ENCODE data around the gene LRPPRC. TPM values are rescaled to one million over a fixed set of nuclear protein-coding genes. Genes with fewer than 3 reads are reported as not detected.

The LRPPRC gene
- total and polyA plus RNA-seq, 4 donors: 10.3 to 51.4 (median 32.3) TPM

DNA sequence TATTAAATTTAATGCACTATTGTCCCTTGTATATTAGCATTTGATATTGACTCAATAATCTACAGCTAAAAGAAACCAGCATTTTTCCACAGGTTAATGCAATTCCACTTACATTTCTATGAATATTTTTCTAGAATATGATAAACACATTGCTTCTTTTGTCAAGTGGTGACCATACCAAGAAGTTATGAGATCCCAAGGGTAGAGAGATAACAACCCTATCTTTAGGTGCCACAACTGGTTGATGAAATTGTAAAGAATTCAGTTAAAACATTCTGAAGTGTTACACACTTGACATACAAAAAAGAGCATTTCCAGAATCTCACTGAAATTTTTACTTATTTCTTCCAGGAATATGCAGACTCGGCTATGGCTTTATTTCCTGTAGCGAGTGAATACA is 101.0 kb downstream of the LRPPRC start:
- no peak for ATAC-seq (ENCODE audit: low FRiP score)

DNA sequence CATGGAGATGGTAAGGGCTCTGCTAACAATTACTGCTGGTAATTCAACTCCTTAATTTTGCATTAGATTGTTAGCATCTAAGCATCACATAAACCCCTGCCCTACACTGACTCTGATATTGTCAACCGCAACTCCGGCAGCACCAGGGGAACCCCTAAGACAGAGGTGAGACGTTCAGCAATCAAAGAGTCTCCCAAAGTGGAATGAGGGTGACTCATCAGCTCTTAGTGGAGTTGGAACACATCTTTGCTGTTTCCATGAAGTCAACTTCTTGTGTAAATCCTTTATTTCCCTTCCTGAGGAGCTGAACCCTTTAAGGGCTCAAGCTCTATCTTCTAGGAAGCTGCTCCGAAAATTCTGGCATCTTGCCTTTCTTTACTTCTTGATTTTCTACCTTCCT is 104.9 kb downstream of the LRPPRC start:
- Histone ChIP-seq H3K27ac (ENCODE audit: low read depth in 1 of 2, low read length in 2 of 2) (no peak overlapping the region), H3K4me3 (ENCODE audit: low read length in 2 of 2) (no peak overlapping the region), H3K9me3 (ENCODE audit: control insufficient read depth, low read length) (no peaks in the 10 kb centered on the region), H3K4me1 (ENCODE audit: control insufficient read depth in 1 of 2, insufficient read depth in 2 of 2, low read length in 2 of 2) (no peaks in the 10 kb centered on the region), H3K27me3 (ENCODE audit: control insufficient read depth in 1 of 2, insufficient read depth in 2 of 2, low read length in 1 of 2) (no peaks in the 10 kb centered on the region), H3K36me3 (ENCODE audit: control insufficient read depth in 1 of 2, insufficient read depth in 2 of 2, low read length in 1 of 2) (peaks cover 10 to 16% of the 10 kb centered on the region in 2 donors)
- DNase-seq: no peak
- intact Hi-C loops (cut with DNase I): loop anchor here in 1 of 2 donors (10.0 kb wide), 1 partner anchor 276 kb away; no protein-coding TSS in a partner anchor
- 76 to 77% methylated on average over 4 of the region's 4 CpGs for WGBS, 2 donors
- ATAC-seq (ENCODE audit: low FRiP score): peak; percentile 54

More for the DNA sequence above, 101.0 kb downstream of the LRPPRC start:
- no peaks in the 10 kb centered on the region for H3K4me1 ChIP-seq (ENCODE audit: control insufficient read depth in 1 of 2, insufficient read depth in 2 of 2, low read length in 2 of 2)
- intact Hi-C loops (cut with DNase I): loop anchor here in 1 of 2 donors (10.0 kb wide), 1 partner anchor 280 kb away; no protein-coding TSS in a partner anchor
- WGBS, 2 donors: 93 to 94% methylated on average over 2 of the region's 2 CpGs
- H3K9me3 ChIP-seq (ENCODE audit: control insufficient read depth, low read length): no peaks in the 10 kb centered on the region
- no peaks in the 10 kb centered on the region for H3K27me3 ChIP-seq (ENCODE audit: control insufficient read depth in 1 of 2, insufficient read depth in 2 of 2, low read length in 1 of 2)
- H3K4me3 ChIP-seq (ENCODE audit: low read length in 2 of 2): no peak overlapping the region
- DNase-seq: no peak
- H3K36me3 ChIP-seq (ENCODE audit: control insufficient read depth in 1 of 2, insufficient read depth in 2 of 2, low read length in 1 of 2): peaks cover 7 to 16% of the 10 kb centered on the region in 2 donors
- no peak overlapping the region for H3K27ac ChIP-seq (ENCODE audit: low read depth in 1 of 2, low read length in 2 of 2)

DNA sequence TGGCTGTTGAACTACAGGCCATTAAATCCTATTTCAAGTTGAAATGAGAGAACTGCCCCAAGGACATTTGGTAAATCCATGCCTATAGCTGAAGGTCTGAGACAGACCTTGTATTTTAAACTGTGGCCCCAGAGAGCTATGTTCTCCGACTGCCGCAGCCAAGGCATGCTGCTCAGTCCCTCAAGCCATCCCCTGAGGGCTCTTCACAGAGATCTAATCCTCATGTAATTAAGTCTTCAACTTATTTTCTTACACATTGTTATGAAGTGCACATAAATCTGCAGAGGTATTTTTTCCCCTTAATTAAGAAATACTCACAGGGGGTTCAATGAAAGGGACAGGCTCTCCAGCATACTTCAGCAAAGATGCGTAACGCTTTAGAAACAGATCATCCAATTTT is 106.4 kb downstream of the LRPPRC start:
- DNase-seq (no peak), ATAC-seq (ENCODE audit: low FRiP score) (no peak)
- whole genome bisulfite sequencing, 2 donors: 96 to 99% methylated on average over 4 of the region's 4 CpGs
- Histone ChIP-seq H3K4me3 (ENCODE audit: low read length in 2 of 2) (no peak overlapping the region), H3K36me3 (ENCODE audit: control insufficient read depth in 1 of 2, insufficient read depth in 2 of 2, low read length in 1 of 2) (peaks cover 10 to 16% of the 10 kb centered on the region in 2 donors), H3K27me3 (ENCODE audit: control insufficient read depth in 1 of 2, insufficient read depth in 2 of 2, low read length in 1 of 2) (no peaks in the 10 kb centered on the region), H3K9me3 (ENCODE audit: control insufficient read depth, low read length) (no peaks in the 10 kb centered on the region), H3K4me1 (ENCODE audit: control insufficient read depth in 1 of 2, insufficient read depth in 2 of 2, low read length in 2 of 2) (no peaks in the 10 kb centered on the region), H3K27ac (ENCODE audit: low read depth in 1 of 2, low read length in 2 of 2) (no peak overlapping the region)
- intact Hi-C loops (cut with DNase I): no loop called here

DNA sequence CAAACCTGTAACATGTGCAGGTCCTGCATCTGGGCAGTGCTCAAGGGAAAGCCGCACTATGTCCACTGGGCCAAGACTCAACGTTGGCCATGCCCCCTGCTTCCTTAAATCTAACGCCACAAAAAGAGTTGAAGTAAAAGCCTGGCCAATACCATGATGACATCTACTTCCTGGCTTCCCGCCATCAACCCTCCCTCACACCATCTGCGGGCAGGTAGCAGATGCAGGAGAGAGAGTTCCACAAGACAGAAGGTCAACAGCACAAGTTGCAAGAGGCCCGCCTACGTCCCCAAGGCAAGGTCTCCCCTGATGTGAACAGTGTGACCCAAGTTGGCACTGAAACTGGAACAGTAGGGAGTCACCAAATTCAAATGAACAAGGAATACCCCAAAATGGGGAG is 108.6 kb downstream of the LRPPRC start:
- H3K27ac ChIP-seq (ENCODE audit: low read depth in 1 of 2, low read length in 2 of 2): no peak overlapping the region
- WGBS, 2 donors: 88 to 90% methylated on average over 7 of the region's 7 CpGs
- no peak for DNase-seq
- ATAC-seq (ENCODE audit: low FRiP score): no peak
- no peaks in the 10 kb centered on the region for H3K9me3 ChIP-seq (ENCODE audit: control insufficient read depth, low read length)
- no peaks in the 10 kb centered on the region for H3K4me1 ChIP-seq (ENCODE audit: control insufficient read depth in 1 of 2, insufficient read depth in 2 of 2, low read length in 2 of 2)
- no peaks in the 10 kb centered on the region for H3K27me3 ChIP-seq (ENCODE audit: control insufficient read depth in 1 of 2, insufficient read depth in 2 of 2, low read length in 1 of 2)
- no peak overlapping the region for H3K4me3 ChIP-seq (ENCODE audit: low read length in 2 of 2)
- peaks cover 8 to 12% of the 10 kb centered on the region in 2 donors for H3K36me3 ChIP-seq (ENCODE audit: control insufficient read depth in 1 of 2, insufficient read depth in 2 of 2, low read length in 1 of 2)
- intact Hi-C loops (cut with DNase I): no loop called here

DNA sequence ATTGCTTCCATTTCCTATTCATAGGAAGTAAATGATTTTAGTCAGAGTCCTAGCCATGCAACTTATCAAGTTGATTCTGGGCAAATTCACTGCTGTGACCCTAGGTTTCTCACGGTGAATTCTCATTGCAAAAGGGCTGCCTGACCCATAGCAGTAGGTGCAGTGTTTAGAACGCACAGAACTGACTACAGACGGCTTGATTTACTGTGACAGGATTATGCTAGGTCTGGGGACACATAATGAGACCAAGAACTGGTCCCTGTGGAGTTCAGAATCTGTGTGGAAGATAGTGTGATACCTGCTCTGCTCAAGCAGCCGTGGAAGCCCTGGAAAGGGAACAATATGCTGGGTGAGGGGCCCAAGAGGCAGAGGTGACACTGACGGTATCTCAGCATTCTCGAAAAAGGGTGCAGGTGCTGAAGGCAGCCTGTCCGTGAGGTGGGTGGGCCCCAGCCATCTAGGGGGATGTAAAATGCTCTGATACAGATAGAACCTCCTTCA is 110.6 kb downstream of the LRPPRC start:
- Histone ChIP-seq H3K9me3 (ENCODE audit: control insufficient read depth, low read length) (no peaks in the 10 kb centered on the region), H3K36me3 (ENCODE audit: control insufficient read depth in 1 of 2, insufficient read depth in 2 of 2, low read length in 1 of 2) (peaks cover 0 to 5% of the 10 kb centered on the region in 2 donors), H3K27me3 (ENCODE audit: control insufficient read depth in 1 of 2, insufficient read depth in 2 of 2, low read length in 1 of 2) (no peaks in the 10 kb centered on the region), H3K27ac (ENCODE audit: low read depth in 1 of 2, low read length in 2 of 2) (no peak overlapping the region), H3K4me1 (ENCODE audit: control insufficient read depth in 1 of 2, insufficient read depth in 2 of 2, low read length in 2 of 2) (no peaks in the 10 kb centered on the region), H3K4me3 (ENCODE audit: low read length in 2 of 2) (no peak overlapping the region)
- no peak for ATAC-seq (ENCODE audit: low FRiP score)
- WGBS, 2 donors: 79 to 85% methylated on average over 7 of the region's 7 CpGs
- intact Hi-C loops (cut with DNase I): no loop called here
- no peak for DNase-seq

DNA sequence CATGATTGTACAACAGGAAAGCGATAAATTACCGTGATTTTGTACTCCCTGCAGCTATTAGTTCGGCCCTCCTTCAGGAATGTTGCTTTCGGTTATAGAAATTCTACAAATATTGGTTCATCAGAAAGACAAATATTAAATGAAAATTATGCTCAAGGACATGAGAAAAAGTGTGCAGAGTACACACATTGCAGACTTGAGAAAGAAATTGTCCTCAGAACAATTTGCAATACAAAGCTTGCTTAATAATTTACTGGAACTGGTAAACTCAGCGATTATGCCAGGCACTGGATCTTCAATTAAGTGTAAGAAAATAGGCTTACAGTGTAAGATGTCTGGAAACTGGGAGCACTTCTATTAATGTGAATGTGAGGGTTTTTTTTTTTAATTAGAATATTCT is 111.1 kb downstream of the LRPPRC start:
- intact Hi-C loops (cut with DNase I): no loop called here

DNA sequence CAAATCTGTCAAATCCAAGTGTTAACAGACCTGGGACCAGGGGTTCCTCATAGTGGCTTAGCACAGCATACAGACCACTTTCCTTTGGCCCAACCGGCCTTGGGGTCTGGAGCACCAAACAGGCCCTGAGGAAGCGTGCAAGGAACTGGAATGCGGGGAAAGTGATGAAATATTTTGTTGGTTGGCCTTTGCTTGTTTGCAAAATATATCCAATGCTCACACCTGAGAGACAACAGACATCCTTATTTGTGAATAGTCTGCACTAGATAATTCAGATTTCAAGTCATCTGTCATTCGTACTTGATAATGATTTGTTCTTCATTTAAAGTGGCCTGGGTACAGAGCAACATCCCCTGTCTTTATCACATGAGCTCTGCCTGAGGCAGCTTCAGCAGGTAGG is 113.5 kb downstream of the LRPPRC start:
- ATAC-seq (ENCODE audit: low FRiP score) (no peak), DNase-seq (no peak)
- Histone ChIP-seq H3K27ac (ENCODE audit: low read depth in 1 of 2, low read length in 2 of 2) (no peak overlapping the region), H3K36me3 (ENCODE audit: control insufficient read depth in 1 of 2, insufficient read depth in 2 of 2, low read length in 1 of 2) (no peaks in the 10 kb centered on the region), H3K9me3 (ENCODE audit: control insufficient read depth, low read length) (no peaks in the 10 kb centered on the region), H3K4me3 (ENCODE audit: low read length in 2 of 2) (no peak overlapping the region), H3K27me3 (ENCODE audit: control insufficient read depth in 1 of 2, insufficient read depth in 2 of 2, low read length in 1 of 2) (no peaks in the 10 kb centered on the region), H3K4me1 (ENCODE audit: control insufficient read depth in 1 of 2, insufficient read depth in 2 of 2, low read length in 2 of 2) (no peaks in the 10 kb centered on the region)
- 78 to 84% methylated on average over 4 of the region's 4 CpGs for WGBS, 2 donors
- intact Hi-C loops (cut with DNase I): no loop called here

More for the DNA sequence above, 111.1 kb downstream of the LRPPRC start:
- no peak for ATAC-seq (ENCODE audit: low FRiP score)
- DNase-seq: no peak
- Histone ChIP-seq H3K36me3 (ENCODE audit: control insufficient read depth in 1 of 2, insufficient read depth in 2 of 2, low read length in 1 of 2) (peaks cover 0 to 5% of the 10 kb centered on the region in 2 donors), H3K27ac (ENCODE audit: low read depth in 1 of 2, low read length in 2 of 2) (no peak overlapping the region), H3K9me3 (ENCODE audit: control insufficient read depth, low read length) (no peaks in the 10 kb centered on the region), H3K27me3 (ENCODE audit: control insufficient read depth in 1 of 2, insufficient read depth in 2 of 2, low read length in 1 of 2) (no peaks in the 10 kb centered on the region), H3K4me1 (ENCODE audit: control insufficient read depth in 1 of 2, insufficient read depth in 2 of 2, low read length in 2 of 2) (no peaks in the 10 kb centered on the region), H3K4me3 (ENCODE audit: low read length in 2 of 2) (no peak overlapping the region)
- WGBS, 2 donors: 89 to 95% methylated on average over 5 of the region's 5 CpGs

DNA sequence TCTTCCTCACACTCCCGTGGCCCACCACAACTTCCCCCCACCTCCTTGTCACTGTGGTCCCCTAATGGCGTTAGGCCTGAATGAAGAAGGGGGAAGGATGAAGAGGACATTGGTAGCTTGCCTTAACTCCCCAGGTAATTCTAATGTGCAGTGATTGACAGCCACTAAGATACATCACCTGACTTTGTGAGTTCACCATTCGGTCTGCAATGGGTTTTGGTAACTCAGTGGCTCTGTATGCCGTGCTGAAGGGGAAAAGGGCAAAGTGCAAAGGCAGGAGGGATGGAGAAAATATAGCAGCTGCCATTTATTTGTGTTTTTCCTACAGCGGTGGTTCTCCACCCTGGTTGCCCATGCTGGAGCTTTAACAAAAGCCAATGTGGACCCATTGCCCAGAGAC is 114.8 kb downstream of the LRPPRC start:
- Histone ChIP-seq H3K27me3 (ENCODE audit: control insufficient read depth in 1 of 2, insufficient read depth in 2 of 2, low read length in 1 of 2) (no peaks in the 10 kb centered on the region), H3K9me3 (ENCODE audit: control insufficient read depth, low read length) (no peaks in the 10 kb centered on the region), H3K4me1 (ENCODE audit: control insufficient read depth in 1 of 2, insufficient read depth in 2 of 2, low read length in 2 of 2) (no peaks in the 10 kb centered on the region), H3K27ac (ENCODE audit: low read depth in 1 of 2, low read length in 2 of 2) (no peak overlapping the region), H3K36me3 (ENCODE audit: control insufficient read depth in 1 of 2, insufficient read depth in 2 of 2, low read length in 1 of 2) (no peaks in the 10 kb centered on the region), H3K4me3 (ENCODE audit: low read length in 2 of 2) (no peak overlapping the region)
- intact Hi-C loops (cut with DNase I): no loop called here
- ATAC-seq (ENCODE audit: low FRiP score) (no peak), DNase-seq (no peak)
- WGBS, 2 donors: 86 to 89% methylated on average over 5 of the region's 5 CpGs

DNA sequence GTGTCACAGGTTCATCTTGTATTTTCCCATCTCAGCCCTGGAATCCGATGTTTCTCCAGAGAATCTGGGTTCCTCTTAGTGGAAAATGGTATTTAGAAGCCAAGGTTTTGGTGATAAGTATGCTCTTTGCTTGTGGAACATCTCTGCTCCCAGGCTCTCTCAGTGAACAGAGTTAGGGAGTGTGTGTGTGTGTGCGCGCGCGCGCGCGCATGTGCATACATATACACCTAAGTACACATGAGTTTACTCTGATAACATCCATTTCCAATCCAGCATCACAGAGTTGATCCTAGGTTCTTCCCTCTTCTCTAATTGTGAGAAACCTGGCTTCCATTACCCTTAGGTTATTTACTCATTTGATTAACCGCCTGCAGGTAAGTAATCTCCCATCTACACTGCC is 115.3 kb downstream of the LRPPRC start:
- H3K27ac ChIP-seq (ENCODE audit: low read depth in 1 of 2, low read length in 2 of 2): no peak overlapping the region
- intact Hi-C loops (cut with DNase I): no loop called here
- no peaks in the 10 kb centered on the region for H3K36me3 ChIP-seq (ENCODE audit: control insufficient read depth in 1 of 2, insufficient read depth in 2 of 2, low read length in 1 of 2)
- 97% methylated on average over 9 of the region's 9 CpGs for WGBS, 2 donors
- ATAC-seq (ENCODE audit: low FRiP score) (no peak), DNase-seq (no peak)
- no peak overlapping the region for H3K4me3 ChIP-seq (ENCODE audit: low read length in 2 of 2)
- no peaks in the 10 kb centered on the region for H3K27me3 ChIP-seq (ENCODE audit: control insufficient read depth in 1 of 2, insufficient read depth in 2 of 2, low read length in 1 of 2)
- H3K4me1 ChIP-seq (ENCODE audit: control insufficient read depth in 1 of 2, insufficient read depth in 2 of 2, low read length in 2 of 2): no peaks in the 10 kb centered on the region
- H3K9me3 ChIP-seq (ENCODE audit: control insufficient read depth, low read length): no peaks in the 10 kb centered on the region
